HG03460 (cell line): ENCODE data around the gene CEND1.
A peak's percentile ranks its signal among the peaks of the same experiment; 100 is the strongest.

ENCODE experiments used
- ATAC-seq: cut with Tn5 transposase; IDR thresholded peaks from one replicate; pipeline ENCODE4 v1.9.1; 2021; ENCODE audit not compliant: unreplicated experiment

The CEND1 gene

DNA sequence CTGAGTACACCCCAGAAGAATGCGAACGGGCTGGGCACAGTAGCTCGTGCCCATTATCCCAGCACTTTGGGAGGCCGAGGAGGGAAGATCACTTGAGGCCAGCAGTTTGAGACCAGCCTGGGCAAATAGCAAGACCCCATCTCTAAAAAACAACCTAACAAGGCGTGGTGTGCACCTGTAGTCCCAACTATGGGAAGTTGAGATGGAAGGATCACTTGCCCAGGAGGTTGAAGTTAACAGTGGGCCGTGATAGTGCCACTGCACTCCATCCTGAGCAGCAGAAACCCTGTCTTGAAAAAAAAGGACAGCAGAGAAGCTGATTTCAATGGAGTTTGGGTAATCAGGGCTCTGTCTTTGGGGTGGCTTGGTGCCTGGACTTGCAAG, 23.2 kb upstream of the CEND1 start:
- no peak for ATAC-seq

DNA sequence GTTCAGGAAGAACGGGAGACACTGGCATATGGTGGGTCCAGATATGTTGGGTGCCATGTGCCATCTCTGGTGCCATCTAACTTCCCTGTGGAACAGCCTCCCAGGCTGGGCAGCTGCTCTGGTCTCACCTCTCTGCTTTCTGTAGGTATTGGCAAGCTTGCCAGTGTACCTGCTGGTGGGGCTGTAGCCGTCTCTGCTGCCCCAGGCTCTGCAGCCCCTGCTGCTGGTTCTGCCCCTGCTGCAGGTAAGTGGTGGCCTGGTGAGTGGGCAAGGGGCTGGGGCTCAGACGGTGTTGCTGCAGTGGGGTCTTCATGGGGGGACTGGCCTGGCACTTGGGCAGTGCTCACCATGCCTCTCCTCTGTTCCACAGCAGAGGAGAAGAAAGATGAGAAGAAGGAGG, 22.5 kb upstream of the CEND1 start:
- ATAC-seq: no peak

DNA sequence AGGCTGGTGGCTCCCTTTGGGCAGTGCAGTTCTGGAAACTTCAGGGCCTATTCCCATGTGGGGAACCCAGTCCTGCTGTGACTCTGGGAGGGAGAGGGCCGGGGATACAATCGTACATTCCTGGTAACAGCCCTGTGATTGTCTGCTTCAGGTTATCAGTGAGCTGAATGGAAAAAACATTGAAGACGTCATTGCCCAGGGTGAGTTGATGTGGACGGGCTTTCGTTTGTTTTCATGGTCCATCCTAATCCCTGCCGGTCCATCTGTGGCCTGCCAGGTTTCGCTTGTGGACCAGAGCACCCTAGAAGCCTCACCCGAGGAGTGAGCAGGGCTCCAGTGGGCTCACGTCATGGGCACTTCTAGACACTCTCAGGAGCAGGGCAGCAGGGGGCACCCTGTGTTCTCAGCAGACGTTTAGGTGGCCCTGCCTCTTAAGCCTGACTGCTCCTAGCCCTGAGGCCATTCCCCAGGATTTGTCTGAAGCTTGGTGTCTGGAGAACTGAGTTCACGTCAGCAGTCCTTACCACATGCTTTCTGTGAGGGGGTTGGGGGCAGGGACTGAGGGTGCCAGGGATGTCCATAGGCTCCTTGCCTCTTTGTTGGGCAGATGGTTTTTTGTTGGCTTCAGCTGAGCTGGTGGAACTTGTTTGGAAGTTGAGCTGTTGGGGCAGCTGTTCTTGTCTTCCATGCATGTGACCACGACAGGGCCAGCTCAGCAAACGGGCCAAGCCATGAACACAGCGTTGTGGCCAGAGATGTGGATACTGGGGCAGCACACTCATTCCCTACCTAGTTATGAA, 21.8 kb upstream of the CEND1 start:
- no peak for ATAC-seq

DNA sequence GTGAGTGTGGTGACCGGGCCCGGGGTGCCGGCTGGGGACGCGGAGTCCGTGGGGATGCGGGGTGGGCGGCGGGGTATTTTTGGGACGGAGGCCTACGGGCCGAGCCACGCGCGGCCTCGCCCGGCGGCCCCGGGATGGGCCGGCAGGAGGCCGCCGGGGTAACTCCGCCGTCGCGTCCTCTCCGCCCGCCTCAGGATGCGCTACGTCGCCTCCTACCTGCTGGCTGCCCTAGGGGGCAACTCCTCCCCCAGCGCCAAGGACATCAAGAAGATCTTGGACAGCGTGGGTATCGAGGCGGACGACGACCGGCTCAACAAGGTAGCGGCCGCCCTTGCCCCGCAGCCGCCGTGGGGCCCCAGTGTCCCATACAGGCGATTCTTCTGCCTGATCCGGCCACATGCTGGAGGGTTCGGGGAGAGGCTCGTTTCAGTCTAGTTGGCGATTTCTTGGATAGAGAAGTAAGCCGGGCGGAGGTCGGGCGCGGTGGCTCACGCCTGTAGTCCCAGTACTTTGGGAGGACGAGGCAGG, 20.2 kb upstream of the CEND1 start:
- ATAC-seq: no peak

DNA sequence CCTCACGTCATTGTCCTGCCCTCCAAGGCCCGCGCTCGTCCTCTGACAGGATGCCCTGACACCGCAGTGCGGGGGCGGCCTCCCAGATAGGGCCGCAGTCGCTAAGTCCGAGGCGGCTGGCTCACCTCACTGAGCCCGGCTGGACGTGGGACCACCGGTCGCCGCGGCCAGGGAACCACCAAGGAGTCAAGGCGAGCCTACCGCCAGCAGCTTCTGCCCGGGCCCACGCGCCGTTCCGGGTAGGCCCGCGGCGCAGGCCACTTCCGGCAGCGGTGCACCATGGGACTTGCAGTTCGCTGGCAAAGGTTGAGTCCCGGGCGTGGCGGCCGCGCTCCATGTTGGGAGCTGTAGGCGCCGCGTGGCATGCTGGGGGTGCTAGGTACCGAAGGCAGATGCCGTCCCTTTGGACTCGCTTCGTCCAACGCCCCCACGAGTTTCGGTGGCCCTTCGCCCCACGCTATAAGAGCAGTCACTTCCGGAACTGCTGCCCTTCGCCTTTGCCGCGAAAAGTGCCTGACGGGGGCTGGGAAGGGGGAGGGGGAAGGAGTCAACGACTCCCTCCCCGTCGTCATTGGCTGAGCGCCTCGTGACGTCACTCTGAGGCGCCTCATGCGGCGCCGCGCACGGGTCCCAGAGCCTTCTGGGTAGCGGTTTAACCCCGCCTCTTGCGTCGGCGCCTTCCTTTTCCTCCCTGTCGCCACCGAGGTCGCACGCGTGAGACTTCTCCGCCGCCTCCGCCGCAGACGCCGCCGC, 19.6 kb upstream of the CEND1 start, which contains the start of gene RPLP2:
Gene RPLP2, plus strand, starts transcription at position 681 of the 753 bp plus-strand sequence. CDS start 268 bp downstream, outside the sequence.
- ATAC-seq: peak; percentile 68

DNA sequence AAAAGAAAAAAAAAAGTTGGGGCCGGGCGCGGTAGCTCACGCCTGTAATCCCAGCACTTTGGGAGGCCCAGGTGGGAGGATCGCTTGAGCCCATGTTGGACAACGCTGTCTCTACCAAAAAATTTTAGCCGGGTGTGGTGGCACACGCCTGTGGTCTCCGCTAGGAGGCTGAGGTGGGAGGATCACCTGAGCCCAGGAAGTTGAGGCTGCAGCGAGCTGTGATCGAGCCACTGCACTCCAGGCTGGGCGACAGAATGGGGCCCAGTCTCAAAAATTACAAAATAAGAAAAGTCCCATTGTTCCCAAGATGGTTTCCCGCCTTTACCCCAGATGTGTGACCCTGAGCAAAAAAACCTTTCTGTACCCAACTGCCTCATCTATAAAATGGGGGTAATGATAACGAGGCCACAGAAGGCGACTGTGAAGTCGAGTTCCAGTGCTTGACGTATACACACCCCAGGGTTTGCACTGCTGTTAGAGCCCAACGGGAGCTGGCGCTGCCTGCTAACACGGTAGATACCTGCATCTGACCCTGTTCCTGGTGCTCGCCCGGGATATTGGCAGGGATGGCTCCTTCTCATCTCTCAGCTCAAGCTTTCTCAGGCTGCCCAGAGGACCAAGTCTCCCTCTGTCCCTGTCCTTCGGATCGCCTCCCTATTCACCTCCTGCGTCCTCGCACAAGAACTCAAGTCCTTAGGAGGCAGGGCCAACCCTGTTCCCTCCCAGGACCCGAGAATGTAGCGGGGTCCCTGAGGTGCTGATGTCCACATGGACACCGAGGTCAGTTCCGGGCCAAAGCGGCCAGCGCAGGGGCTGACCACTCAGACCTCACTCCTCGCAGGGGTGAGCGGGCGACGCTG, 18.8 kb upstream of the CEND1 start:
- no peak for ATAC-seq

DNA sequence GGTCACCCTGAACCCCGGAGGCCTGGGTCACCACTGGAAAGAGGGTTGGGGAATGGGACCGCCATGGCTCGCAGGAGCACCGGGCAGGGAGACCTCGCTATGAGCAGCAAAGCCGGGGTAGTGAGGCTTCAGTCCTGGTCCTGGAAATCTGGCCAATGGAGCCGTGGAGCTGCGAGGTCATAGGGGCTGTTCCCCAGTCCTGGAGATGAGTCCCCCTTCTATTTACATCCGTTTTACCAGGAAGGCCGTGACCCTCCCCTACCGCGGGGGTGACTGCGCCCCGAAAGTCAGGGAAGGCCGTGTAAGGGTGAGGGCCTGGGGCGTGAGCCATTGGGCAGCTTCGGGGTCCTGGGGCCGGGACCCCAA, 14.7 kb upstream of the CEND1 start:
- no peak for ATAC-seq

DNA sequence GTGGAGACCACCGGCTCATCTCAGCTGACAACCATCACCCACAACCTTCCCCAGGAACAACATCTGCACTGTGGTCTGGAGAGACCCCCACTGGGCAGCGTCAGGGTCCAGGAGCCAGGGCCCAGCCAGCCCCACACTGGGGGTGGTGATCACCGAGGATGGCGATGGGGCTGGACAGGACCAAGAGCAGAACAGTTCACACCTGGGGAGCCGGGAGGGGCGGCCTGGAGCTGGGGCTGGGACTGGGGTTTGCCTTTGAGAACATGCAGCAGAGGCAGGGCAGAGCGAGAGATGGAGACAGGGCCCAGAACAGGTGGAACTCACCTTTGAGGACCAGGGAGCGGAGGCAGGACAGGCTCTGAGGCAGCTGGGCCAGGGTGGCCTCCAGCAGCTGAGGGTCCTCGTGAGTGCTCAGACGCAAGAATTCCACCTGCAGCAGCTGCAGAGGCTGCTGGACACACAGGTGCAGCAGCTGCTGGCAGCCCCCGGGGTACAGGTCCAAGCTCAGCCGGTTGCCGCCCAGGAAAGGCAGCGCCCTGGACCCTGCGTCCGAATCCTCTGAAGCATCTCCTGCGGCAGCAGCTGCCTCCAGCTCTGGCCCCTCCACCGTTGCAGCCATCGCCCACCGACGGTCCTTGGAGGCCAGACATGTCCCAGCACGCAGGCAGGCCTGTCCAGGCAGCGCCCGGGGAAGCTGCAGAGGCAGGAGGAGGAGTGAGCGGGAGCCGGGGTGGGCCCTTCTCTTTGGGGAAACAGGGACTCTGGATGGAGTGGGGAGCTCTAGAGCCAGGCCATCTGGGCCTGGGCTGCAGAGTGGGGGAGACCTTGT, 14.1 kb upstream of the CEND1 start:
- no peak for ATAC-seq

DNA sequence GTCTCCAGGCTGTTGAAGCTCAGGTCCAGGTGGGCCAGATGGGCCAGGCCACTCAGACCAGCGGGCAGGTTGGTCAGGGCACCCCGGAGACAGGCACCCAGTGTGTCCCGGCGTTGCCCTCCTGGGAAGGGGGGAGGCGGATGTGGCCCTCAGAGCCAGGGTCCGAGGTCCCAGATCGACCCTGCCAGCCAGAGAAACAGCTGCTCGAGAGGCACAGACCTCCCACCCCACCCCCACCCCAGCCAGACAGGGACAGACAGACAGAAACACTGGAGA, 13.5 kb upstream of the CEND1 start:
- ATAC-seq: no peak

DNA sequence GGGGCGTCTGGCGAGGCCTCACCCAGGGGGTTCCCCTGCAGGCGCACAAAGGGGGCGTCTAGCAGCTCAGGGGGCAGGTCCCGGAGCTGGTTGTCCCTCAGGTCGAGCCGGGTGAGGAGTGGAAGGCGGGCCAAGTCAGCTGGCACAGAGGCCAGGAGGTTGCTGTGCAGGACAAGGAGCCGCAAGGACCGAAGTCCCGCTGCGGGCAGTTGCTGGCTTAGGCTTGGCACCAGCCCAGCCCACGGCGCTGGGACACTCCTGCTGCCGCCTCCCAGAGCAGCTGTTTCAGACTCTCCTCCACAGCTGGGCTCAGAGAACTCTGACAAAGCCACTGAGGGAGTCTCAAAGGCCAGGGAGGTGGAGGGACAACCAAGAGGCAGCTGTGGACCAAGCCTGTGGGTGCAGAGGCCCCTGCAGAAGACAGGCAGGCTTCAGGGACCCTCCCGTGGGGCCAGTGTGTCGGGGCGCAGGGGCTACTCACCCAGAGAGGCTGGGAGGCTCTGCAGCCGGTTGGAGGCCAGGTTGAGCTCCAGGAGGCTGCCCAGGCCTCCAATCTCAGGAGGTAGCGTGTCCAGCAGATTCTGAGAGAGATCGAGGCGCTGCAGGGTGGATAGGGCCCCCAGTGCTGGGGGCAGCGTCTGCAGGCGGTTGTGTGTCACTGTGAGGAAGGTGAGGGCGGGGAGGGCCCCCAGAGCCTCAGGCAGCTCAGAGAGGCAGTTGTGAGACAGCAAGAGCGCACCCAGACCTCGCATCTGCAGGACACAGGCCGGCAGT, 13.0 kb upstream of the CEND1 start:
- no peak for ATAC-seq

DNA sequence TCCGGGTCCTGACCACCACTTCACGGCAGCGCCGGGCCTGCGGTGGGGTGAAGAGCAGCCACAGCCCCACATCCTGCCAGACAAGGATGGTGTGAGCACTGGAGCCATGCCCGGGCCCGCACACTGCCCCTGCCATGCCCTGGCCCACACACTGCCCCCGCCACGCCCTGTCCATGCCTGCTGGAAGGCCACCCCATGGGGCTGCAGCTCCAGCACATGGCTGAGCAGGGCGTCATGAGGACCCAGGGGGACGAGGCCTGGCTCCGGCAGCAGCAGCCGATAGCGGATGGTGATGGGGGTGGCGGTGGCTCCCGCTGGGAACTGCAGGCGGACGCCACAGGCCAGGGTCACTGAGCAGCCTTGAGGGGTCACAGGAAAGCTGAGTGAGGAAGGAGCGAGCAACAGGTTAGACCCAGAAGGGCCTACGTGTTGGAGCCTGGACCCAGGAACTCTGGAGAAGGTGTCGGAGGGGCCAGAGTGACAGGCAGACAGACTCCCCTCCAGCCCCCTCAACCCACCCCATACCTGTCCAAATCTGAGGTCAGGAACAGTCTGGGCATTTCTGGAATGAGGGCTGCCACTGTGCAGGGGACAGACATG, 12.2 kb upstream of the CEND1 start:
- ATAC-seq: no peak

DNA sequence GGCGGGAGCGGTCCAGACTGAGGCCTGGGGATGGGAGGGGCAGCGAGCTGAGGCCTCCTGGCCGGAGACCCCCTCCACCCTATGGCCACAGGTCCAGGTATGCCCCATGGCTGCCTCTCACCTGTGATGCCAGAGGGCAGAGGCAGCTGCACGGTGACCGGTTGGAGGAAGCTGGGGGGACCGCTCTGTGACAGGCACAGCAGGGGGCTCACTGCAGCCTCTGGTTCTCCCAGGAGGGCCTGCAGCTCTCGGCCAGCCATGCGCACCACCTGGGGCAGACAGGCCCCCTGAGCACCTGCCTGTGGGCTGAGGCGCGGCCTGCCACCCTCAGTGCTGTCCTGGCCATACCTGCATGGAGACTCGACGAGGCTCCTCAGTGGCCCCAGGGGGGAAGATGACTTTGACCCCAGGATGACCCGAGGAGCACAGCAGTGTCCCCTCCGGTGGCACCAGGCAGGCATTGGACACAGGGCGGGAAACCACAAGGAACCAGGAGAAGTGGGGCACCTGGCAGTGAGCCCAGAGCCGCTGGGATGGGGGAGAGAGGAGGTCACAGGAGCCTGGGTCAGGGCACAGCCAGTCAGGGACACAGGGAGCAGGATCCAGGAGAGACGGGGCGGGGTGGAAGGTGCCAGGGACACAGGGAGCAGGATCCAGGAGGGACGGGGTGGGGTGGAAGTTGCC, 11.3 kb upstream of the CEND1 start:
- no peak for ATAC-seq

DNA sequence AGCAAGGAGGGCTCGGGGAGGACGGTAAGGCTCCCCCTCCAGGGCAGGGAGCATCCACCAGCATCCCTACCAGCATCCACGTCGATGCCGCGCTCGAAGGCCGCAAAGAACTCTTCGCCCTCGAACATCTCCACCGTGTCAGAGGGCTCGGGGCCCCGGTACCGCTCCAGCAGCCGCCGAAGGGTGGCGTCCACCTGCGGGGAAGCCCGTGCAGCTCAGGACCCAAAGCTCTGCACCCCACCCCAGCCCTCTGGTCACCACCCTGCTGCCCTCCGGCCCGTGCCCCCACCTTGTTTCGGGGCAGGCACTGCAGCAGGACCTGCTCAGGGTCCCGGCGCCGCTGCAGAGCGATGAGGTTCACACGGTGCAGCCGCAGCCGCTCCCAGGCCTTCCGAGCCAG, 10.6 kb upstream of the CEND1 start:
- ATAC-seq: no peak

DNA sequence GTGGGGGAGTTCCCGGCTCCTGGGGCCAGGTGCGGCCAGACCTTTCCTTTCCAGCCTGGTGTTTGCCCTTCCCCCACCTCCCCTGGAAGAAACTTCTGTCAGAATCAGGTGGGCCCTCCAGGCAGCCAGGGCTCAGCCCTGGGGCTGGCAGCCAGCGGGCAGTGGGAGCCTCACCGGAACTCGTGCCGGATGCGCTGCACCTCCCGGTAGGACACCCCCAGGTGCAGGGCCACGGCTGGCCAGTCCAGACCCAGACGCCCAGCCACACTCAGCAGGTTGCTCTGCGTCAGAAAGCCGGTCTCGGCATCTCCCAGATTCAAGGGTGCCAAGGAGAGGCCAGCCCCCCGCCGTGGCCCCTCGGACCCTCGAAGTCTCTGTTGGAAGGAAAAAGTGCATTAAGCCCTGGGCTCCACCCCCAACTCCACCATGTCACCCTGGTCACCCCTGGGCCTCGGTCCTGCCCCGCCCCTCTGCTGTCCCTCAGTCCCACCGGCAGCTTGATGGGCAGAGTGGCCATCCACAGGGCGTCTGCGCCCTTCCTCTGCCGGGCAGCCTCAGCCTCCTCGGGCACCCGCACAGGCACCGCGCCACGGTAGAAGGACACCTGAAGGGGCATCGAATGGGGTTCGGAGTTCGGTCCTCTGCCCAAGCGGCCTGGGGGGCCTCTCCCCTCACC, 9.9 kb upstream of the CEND1 start:
- no peak for ATAC-seq

DNA sequence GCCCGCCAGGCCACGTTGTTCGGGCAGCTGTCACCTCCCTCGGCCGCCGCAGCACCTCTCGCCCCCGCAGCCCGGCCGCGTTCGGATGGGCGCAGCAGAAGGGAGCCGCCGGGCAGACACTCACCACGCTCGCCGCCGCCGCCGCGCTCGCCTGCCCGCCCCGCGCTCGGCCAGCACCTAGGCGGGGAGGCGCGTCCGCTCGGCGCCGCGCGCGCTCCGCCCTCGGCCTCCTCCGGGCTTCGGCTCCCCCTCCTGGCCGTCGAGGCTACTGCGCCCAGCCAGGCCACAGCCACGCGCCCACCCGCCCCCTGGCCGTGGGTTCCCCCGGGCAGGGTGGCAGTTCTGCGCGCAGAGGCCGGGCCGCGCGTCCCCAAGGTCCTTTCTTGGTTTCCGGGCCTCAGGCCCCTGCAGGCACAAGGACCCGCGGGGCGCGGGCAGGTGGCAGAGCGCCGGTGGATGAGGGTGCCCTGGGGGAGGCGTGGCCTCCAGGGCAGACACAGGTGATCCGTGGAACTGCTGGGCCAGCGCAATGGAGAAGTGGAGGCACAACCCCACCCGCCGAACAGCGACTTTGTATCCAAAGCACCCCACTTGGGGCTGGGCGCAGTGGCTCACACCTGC, 8.3 kb upstream of the CEND1 start, which contains the start of gene SLC25A22:
Gene SLC25A22, minus strand, starts transcription at position 189 of the 621 bp plus-strand sequence. CDS start 3,275 bp downstream, outside the sequence.
- peak; percentile 50 for ATAC-seq

DNA sequence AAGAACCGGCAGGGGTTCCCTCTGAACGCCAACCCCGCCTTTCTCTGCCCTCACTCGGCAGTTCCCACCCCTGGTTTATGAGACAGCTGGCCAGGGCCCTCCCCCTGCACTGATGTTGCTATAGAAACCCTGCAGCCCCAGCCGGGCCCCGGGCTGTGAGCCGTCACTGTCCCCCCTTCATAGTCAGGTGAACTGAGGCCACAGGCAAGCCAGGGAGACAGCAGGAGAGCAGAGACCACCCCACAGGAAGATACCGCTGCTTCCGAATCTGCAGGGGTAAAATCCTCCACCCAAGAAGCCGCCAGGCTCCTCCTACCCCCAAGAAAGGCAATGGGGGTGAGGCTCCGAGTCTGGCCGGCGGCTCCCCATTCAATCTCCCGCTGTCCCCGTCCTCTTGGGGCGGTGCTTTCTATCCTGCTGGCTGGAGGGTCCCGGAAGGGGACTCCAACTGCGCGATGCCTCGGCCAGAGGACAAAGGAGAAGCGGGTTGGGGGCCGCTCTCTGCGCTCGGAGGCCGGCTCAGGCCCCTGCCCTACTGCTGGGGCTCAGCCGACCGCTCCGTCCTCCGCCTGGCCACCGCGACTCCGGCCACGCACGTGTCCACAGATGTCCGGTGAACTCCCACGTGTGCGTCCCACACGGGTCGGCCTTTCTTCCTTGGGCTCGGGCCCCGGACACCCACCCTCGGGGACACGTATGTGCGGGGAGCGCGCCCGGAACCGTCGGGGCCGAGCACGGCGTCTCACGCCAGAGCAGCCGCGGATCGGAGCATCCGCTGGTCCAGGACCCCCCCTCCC, 7.6 kb upstream of the CEND1 start:
- peak; percentile 38 for ATAC-seq
